SK-MEL-5 (cell line): ENCODE measurements around the gene PCNT. TPM values are rescaled to one million over a fixed set of nuclear protein-coding genes. Genes with fewer than 3 reads are reported as not detected.
"Not testable (repeated sequence)": the region's sequence is repeated elsewhere in the genome, so short reads cannot be mapped to it uniquely, and the experiment has no call there.

Experiments used
- DNase-seq: peaks from one replicate; pipeline ENCODE4 v3.0.0-alpha.2; 2016; ENCODE audit warnings: low read depth, low spot score
- in situ Hi-C: cut with HindIII; loops from 2 replicates; pipeline ENCODE4 v1.10.0; 2016; ENCODE audit warnings: low sequenced_read_pairs, high pct_unique_total_duplicates, low pct_unique_long_range_greater_than_20kb
- total RNA-seq: library from RNA; depleted of rRNA; stranded (reverse); fragments of >200 nt; shearing (Covaris generic); gene quantifications from 2 replicates; pipeline ENCODE4 v1.2.3, GENCODE V29; 2014

The PCNT gene
- total RNA-seq, 1 experiment from 2014 or later, result 8.8 TPM

DNA sequence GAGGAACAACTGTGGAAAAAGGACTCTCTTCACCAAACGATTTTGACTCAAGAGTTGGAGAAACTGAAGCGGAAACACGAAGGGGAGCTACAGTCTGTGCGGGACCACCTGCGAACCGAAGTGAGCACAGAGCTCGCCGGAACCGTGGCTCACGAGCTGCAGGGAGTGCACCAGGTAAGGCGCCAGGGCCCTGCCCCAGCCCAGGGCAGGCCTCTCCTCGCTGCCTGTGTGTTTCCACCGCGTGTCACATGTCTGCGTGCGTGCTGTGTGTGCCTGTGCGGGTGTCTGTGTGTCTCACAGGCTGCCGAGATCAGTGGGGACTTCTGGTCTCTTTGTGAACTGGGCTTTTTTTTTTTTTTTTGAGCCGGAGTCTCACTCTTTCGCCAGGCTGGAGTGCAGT lies 43.0 kb downstream of the PCNT start:
- in situ Hi-C loops, result no loop called here

GRCh38 chr21:46368533-46369285 lies 44.8 kb downstream of the PCNT start:
- DNase-seq, result no peak
- in situ Hi-C loops, result no loop called here

More for the DNA sequence above, 43.0 kb downstream of the PCNT start:
- DNase-seq, result no peak

DNA sequence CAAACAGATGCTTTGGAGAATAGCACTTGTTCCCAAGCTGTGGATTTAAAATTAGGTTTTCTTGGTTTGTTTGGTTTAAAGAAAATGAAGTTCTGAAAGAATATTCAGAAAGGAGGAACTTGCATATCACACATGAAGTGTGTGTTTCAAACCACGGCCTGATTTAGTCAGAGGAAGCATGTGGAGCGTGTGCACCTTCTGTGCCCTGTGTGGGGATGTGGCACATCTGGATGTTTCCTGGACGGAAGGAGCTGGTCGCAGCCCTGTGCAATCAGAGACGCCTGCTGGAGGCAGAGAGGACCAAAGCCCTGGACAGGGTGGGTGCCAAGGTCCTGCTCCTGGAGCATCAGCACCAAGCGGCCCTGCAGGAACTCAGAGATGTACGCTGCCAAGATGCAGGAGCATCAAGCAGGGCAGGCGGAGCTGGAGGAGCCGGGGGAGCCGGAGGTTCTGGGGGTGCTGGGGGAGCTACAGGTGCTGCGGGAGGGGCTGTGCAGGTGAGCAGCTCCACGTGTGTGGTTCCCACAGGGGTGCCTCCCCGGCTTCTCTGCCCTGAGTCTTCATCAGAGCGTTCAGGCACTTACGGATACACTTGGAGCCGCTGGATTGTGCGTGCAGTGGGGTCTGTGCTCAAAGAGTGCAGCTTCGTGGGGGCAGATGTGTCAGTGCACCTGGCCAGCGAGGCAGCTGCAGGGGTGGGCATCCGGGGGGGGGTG lies 45.7 kb downstream of the PCNT start:
- in situ Hi-C loops, result no loop called here
- no peak for DNase-seq

DNA sequence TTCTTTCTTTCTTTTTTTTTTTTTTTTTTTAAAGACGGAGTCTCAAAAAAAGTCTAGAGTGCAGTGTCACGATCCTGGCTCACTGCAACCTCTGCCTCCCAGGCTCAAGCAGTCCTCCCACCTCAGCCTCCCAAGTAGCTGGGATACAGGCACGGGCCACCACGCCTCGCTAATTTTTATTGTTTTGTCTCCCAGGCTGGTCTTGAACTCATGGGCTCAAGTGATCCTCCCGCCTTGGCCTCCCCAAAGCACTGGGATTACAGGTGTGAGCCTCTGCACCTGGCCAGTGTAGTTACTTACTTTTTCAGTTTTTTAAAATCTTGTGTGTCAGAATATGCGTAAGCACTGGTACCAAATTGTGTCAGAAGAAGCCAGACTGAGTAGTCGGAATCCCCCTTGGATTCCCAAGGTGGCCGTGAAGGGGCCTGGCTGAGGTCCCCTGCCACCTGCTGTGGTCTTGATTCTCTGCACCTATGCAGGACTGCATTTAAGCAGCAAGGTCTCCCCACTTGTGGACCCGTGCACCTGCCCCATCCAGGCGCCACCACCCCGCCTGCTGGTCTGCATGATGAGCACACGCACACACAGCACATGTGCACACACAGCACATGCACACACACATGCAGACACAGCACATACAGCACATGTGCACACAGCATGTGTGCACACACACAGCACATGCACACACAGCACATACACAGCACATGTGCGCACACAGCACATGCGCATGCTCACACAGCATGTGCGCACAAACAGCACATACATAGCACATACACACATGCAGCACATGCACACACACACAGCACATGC lies 47.5 kb downstream of the PCNT start:
- in situ Hi-C loops, result no loop called here
- no peak for DNase-seq

DNA sequence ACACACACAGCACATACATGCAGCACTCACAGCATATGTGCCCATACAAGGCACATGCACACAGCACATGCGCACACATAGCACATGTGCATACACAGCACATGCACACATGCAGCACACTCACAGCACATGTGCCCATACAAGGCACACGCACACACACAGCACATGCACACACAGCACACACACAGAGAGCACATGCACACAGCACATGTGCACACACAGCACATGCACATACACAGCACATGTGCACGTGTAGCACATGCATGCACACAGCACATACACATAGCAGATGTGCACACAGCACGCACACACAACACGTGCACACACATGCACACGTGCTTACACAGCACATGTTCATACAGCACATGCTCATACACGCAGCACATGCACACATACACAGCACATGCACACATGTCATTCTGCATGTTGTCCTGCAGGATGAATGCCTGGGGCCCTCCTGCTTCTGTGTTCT lies 48.1 kb downstream of the PCNT start:
- DNase-seq, result no peak

GRCh38 chr21:46372947-46373346 lies 49.0 kb downstream of the PCNT start:
- DNase-seq, in situ Hi-C loops: not testable (repeated sequence)

More for the DNA sequence above, 48.1 kb downstream of the PCNT start:
- in situ Hi-C loops, result no loop called here

GRCh38 chr21:46374761-46375389 lies 50.9 kb downstream of the PCNT start:
- in situ Hi-C loops, result no loop called here
- DNase-seq, result no peak

DNA sequence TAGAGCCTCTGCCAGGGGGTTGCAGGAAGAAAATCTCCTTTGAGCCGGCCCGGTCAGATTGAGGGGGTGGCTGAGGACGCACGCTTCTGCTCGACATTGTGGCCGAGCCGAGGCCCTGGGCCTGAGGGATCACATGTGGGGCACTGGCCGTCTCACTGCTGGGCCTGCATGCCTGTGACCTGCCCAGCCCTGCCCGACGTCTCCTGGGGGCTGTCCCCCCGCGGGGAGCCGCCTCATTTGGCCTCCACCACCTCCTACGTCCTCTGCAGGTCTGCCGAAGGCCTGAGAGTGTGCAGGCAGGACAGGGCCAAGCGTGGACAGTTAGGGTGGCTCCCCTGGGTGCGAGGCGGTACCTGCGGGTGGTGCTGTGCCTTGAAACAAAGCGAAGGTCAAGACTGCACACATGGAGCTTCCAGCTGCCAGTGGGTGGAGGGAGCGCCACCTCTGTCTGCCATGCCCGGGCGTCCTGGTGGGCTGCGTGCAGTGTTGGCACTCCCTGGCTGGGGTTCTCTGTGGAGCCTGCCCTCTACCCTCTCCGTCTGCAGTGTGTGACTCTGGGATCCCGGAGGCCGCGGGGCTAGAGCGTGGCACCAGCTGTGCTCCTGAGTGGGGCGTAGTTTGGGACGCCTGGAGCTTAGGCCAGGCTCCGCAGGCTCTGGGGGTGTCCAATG lies 51.7 kb downstream of the PCNT start:
- in situ Hi-C loops, result no loop called here
- DNase-seq, result no peak

- in situ Hi-C loops, result no loop called here
- no peak for DNase-seq
Observed at GRCh38 chr21:46376231-46376628, 52.3 kb downstream of the PCNT start.

- no peak for DNase-seq
- in situ Hi-C loops, result no loop called here
Observed at GRCh38 chr21:46376856-46377453, 53.0 kb downstream of the PCNT start.

GRCh38 chr21:46377789-46378188 lies 53.8 kb downstream of the PCNT start:
- in situ Hi-C loops, result no loop called here
- no peak for DNase-seq

- no peak for DNase-seq
- in situ Hi-C loops, result no loop called here
Observed at GRCh38 chr21:46379105-46379504, 55.1 kb downstream of the PCNT start.

DNA sequence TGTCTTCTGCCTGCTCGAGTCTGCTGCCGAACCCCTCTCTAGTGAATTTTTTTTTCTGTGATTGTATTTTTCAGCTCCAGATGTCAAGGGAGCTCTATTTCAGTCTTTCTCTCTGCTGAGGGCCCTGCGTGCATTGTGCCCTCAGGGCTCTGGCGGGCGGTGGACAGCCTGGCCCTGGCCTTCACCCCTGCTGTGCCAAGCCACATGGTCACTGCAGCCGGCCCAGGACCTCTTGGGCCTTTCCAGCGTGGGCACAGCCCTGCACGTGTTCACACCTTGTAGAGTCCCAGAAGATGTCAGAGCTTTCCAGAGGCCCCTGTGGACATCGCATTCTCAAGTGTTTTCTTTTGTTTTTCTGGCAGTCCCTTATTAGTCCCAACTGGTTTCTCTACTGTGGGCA lies 55.7 kb downstream of the PCNT start:
- in situ Hi-C loops, result no loop called here
- no peak for DNase-seq

GRCh38 chr21:46381541-46381940 lies 57.6 kb downstream of the PCNT start:
- in situ Hi-C loops, result no loop called here
- no peak for DNase-seq

- in situ Hi-C loops, result no loop called here
- DNase-seq, result no peak
Observed at GRCh38 chr21:46384556-46384955, 60.6 kb downstream of the PCNT start.

- no peak for DNase-seq
- in situ Hi-C loops, result no loop called here
Observed at GRCh38 chr21:46385846-46386733, 62.1 kb downstream of the PCNT start.
